ENCODE measurements around the gene FOXR1.

FOXR1 gene

GRCh38 chr11:118930094-118930712, 41.4 kb upstream of the FOXR1 start:
- peak overlapping the region; percentile 70 for H3K27ac ChIP-seq (replicated peaks; ENCODE audit: low read length)
- H3K27me3 ChIP-seq (ENCODE audit: control insufficient read depth in 3 of 3, insufficient read depth in 3 of 3, low read depth in 1 of 3, low read length in 3 of 3) = peaks cover 0 to 8% (median 5%) of the 10 kb centered on the region in 3 experiments
- H3K4me2 ChIP-seq (ENCODE audit: insufficient read depth, low read length, poor library complexity, severe bottlenecking) = peak overlapping the region; percentile 95
- H2BK120ac ChIP-seq (ENCODE audit: low read depth, low read length) = no peak overlapping the region
- peak overlapping the region; percentile 91 for H3K18ac ChIP-seq (ENCODE audit: low read length)
- DNase-seq (ENCODE audit: low spot score) = no peak
- WGBS, 2 donors (ENCODE audit: extremely low coverage in 2 of 2, insufficient read length in 2 of 2, insufficient replicate concordance in 1 of 2) = no CpG with 5 or more reads among the region's 20 CpGs
- no peak overlapping the region for H3K4ac ChIP-seq (ENCODE audit: low read length)
- H3K9ac ChIP-seq (ENCODE audit: low read depth, low read length, poor library complexity) = peak overlapping the region; percentile 78
- H3K4me3 ChIP-seq (ENCODE audit: low read length in 2 of 2) = peak overlapping the region; percentile 60 to 80
- peak overlapping the region; percentile 84 for H2BK5ac ChIP-seq (ENCODE audit: low read length)
- no peaks in the 10 kb centered on the region for H3K9me3 ChIP-seq (replicated peaks in 1 of 2; ENCODE audit: control insufficient read depth in 2 of 2, insufficient read depth in 1 of 2, low read depth in 1 of 2, low read length in 2 of 2)
- H4K91ac ChIP-seq (ENCODE audit: low read depth, low read length, poor library complexity) = no peak overlapping the region
- H2BK15ac ChIP-seq (ENCODE audit: low read length) = peak overlapping the region; percentile 95
- no peak overlapping the region for H3K14ac ChIP-seq (ENCODE audit: low read length)
- peaks cover 16 to 23% of the 10 kb centered on the region in 2 donors for H3K4me1 ChIP-seq (ENCODE audit: control insufficient read depth in 2 of 2, insufficient read depth in 1 of 2, low read depth in 1 of 2, low read length in 2 of 2)
- peak overlapping the region; percentile 12 for H3K23ac ChIP-seq (ENCODE audit: low read depth, low read length, poor library complexity)
- H4K8ac ChIP-seq (ENCODE audit: low read depth, low read length) = no peak overlapping the region
- no peaks in the 10 kb centered on the region for H3K36me3 ChIP-seq (replicated peaks in 1 of 2; ENCODE audit: control insufficient read depth in 2 of 2, insufficient read depth in 2 of 2, low read length in 2 of 2)
- peak overlapping the region; percentile 93 for H2AFZ ChIP-seq (ENCODE audit: low read length)
- no peak overlapping the region for H2BK12ac ChIP-seq (ENCODE audit: low read length)
- H2AK5ac ChIP-seq (ENCODE audit: low read depth, low read length) = peak overlapping the region; percentile 20
- H3K79me1 ChIP-seq (ENCODE audit: low read depth, low read length) = peaks cover under 1% of the 10 kb centered on the region

- Histone ChIP-seq H4K91ac (ENCODE audit: low read depth, low read length, poor library complexity) (no peak overlapping the region), H3K4me1 (ENCODE audit: control insufficient read depth in 2 of 2, insufficient read depth in 1 of 2, low read depth in 1 of 2, low read length in 2 of 2) (peaks cover 12 to 18% of the 10 kb centered on the region in 2 donors), H3K23ac (ENCODE audit: low read depth, low read length, poor library complexity) (no peak overlapping the region), H2AFZ (ENCODE audit: low read length) (no peak overlapping the region), H3K79me1 (ENCODE audit: low read depth, low read length) (no peaks in the 10 kb centered on the region), H3K9me3 (replicated peaks in 1 of 2; ENCODE audit: control insufficient read depth in 2 of 2, insufficient read depth in 1 of 2, low read depth in 1 of 2, low read length in 2 of 2) (no peaks in the 10 kb centered on the region), H2BK5ac (ENCODE audit: low read length) (no peak overlapping the region), H4K8ac (ENCODE audit: low read depth, low read length) (no peak overlapping the region), H2BK120ac (ENCODE audit: low read depth, low read length) (no peak overlapping the region), H3K36me3 (replicated peaks in 1 of 2; ENCODE audit: control insufficient read depth in 2 of 2, insufficient read depth in 2 of 2, low read length in 2 of 2) (no peaks in the 10 kb centered on the region), H3K27ac (replicated peaks; ENCODE audit: low read length) (no peak overlapping the region), H3K4me3 (ENCODE audit: low read length in 2 of 2) (no peak overlapping the region), H3K18ac (ENCODE audit: low read length) (no peak overlapping the region), H3K27me3 (ENCODE audit: control insufficient read depth in 3 of 3, insufficient read depth in 3 of 3, low read depth in 1 of 3, low read length in 3 of 3) (peaks cover 0 to 8% (median 5%) of the 10 kb centered on the region in 3 experiments), H3K9ac (ENCODE audit: low read depth, low read length, poor library complexity) (no peak overlapping the region), H2BK12ac (ENCODE audit: low read length) (no peak overlapping the region), H3K4ac (ENCODE audit: low read length) (no peak overlapping the region), H3K14ac (ENCODE audit: low read length) (no peak overlapping the region), H2BK15ac (ENCODE audit: low read length) (no peak overlapping the region), H2AK5ac (ENCODE audit: low read depth, low read length) (no peak overlapping the region), H3K4me2 (ENCODE audit: insufficient read depth, low read length, poor library complexity, severe bottlenecking) (no peak overlapping the region)
- no peak for DNase-seq (ENCODE audit: low spot score)
Observed at GRCh38 chr11:118931571-118931970, 40.0 kb upstream of the FOXR1 start.

GRCh38 chr11:118933486-118933885, 38.1 kb upstream of the FOXR1 start:
- no peak overlapping the region for H2BK15ac ChIP-seq (ENCODE audit: low read length)
- H2AK5ac ChIP-seq (ENCODE audit: low read depth, low read length) = peak overlapping the region; percentile 70
- H2AFZ ChIP-seq (ENCODE audit: low read length) = no peak overlapping the region
- WGBS, 2 donors (ENCODE audit: extremely low coverage in 2 of 2, insufficient read length in 2 of 2, insufficient replicate concordance in 1 of 2) = no CpG with 5 or more reads among the region's 4 CpGs
- no peak overlapping the region for H2BK120ac ChIP-seq (ENCODE audit: low read depth, low read length)
- no peak overlapping the region for H2BK5ac ChIP-seq (ENCODE audit: low read length)
- no peak overlapping the region for H4K8ac ChIP-seq (ENCODE audit: low read depth, low read length)
- no peak overlapping the region for H3K9ac ChIP-seq (ENCODE audit: low read depth, low read length, poor library complexity)
- H3K36me3 ChIP-seq (replicated peaks in 1 of 2; ENCODE audit: control insufficient read depth in 2 of 2, insufficient read depth in 2 of 2, low read length in 2 of 2) = no peaks in the 10 kb centered on the region
- H3K23ac ChIP-seq (ENCODE audit: low read depth, low read length, poor library complexity) = no peak overlapping the region
- H3K27ac ChIP-seq (replicated peaks; ENCODE audit: low read length) = no peak overlapping the region
- H3K27me3 ChIP-seq (ENCODE audit: control insufficient read depth in 3 of 3, insufficient read depth in 3 of 3, low read depth in 1 of 3, low read length in 3 of 3) = peaks cover 0 to 8% (median 5%) of the 10 kb centered on the region in 3 experiments
- H3K14ac ChIP-seq (ENCODE audit: low read length) = no peak overlapping the region
- H3K4me2 ChIP-seq (ENCODE audit: insufficient read depth, low read length, poor library complexity, severe bottlenecking) = no peak overlapping the region
- no peaks in the 10 kb centered on the region for H3K79me1 ChIP-seq (ENCODE audit: low read depth, low read length)
- H3K4ac ChIP-seq (ENCODE audit: low read length) = no peak overlapping the region
- H3K9me3 ChIP-seq (replicated peaks in 1 of 2; ENCODE audit: control insufficient read depth in 2 of 2, insufficient read depth in 1 of 2, low read depth in 1 of 2, low read length in 2 of 2) = no peaks in the 10 kb centered on the region
- no peak overlapping the region for H3K4me3 ChIP-seq (ENCODE audit: low read length in 2 of 2)
- H3K4me1 ChIP-seq (ENCODE audit: control insufficient read depth in 2 of 2, insufficient read depth in 1 of 2, low read depth in 1 of 2, low read length in 2 of 2) = peaks cover 7 to 8% of the 10 kb centered on the region in 2 donors
- no peak overlapping the region for H3K18ac ChIP-seq (ENCODE audit: low read length)
- H4K91ac ChIP-seq (ENCODE audit: low read depth, low read length, poor library complexity) = no peak overlapping the region
- H2BK12ac ChIP-seq (ENCODE audit: low read length) = no peak overlapping the region
- no peak for DNase-seq (ENCODE audit: low spot score)

- no peak overlapping the region for H3K27ac ChIP-seq (replicated peaks; ENCODE audit: low read length)
- WGBS, 2 donors (ENCODE audit: extremely low coverage in 2 of 2, insufficient read length in 2 of 2, insufficient replicate concordance in 1 of 2) = no CpG with 5 or more reads among the region's 8 CpGs
- H2BK12ac ChIP-seq (ENCODE audit: low read length) = no peak overlapping the region
- H3K36me3 ChIP-seq (replicated peaks in 1 of 2; ENCODE audit: control insufficient read depth in 2 of 2, insufficient read depth in 2 of 2, low read length in 2 of 2) = no peaks in the 10 kb centered on the region
- no peak overlapping the region for H4K91ac ChIP-seq (ENCODE audit: low read depth, low read length, poor library complexity)
- no peak overlapping the region for H2BK15ac ChIP-seq (ENCODE audit: low read length)
- H4K8ac ChIP-seq (ENCODE audit: low read depth, low read length) = no peak overlapping the region
- H3K23ac ChIP-seq (ENCODE audit: low read depth, low read length, poor library complexity) = no peak overlapping the region
- H3K4me3 ChIP-seq (ENCODE audit: low read length in 2 of 2) = no peak overlapping the region
- H3K4me1 ChIP-seq (ENCODE audit: control insufficient read depth in 2 of 2, insufficient read depth in 1 of 2, low read depth in 1 of 2, low read length in 2 of 2) = peaks cover 17 to 20% of the 10 kb centered on the region in 2 donors
- no peak for DNase-seq (ENCODE audit: low spot score)
- no peak overlapping the region for H2AK5ac ChIP-seq (ENCODE audit: low read depth, low read length)
- H3K18ac ChIP-seq (ENCODE audit: low read length) = no peak overlapping the region
- H3K79me1 ChIP-seq (ENCODE audit: low read depth, low read length) = no peaks in the 10 kb centered on the region
- H3K9ac ChIP-seq (ENCODE audit: low read depth, low read length, poor library complexity) = no peak overlapping the region
- H2BK5ac ChIP-seq (ENCODE audit: low read length) = no peak overlapping the region
- no peaks in the 10 kb centered on the region for H3K9me3 ChIP-seq (replicated peaks in 1 of 2; ENCODE audit: control insufficient read depth in 2 of 2, insufficient read depth in 1 of 2, low read depth in 1 of 2, low read length in 2 of 2)
- no peak overlapping the region for H3K14ac ChIP-seq (ENCODE audit: low read length)
- no peak overlapping the region for H3K4ac ChIP-seq (ENCODE audit: low read length)
- H2AFZ ChIP-seq (ENCODE audit: low read length) = no peak overlapping the region
- H2BK120ac ChIP-seq (ENCODE audit: low read depth, low read length) = no peak overlapping the region
- peaks cover 0 to 8% (median 4%) of the 10 kb centered on the region in 3 experiments for H3K27me3 ChIP-seq (ENCODE audit: control insufficient read depth in 3 of 3, insufficient read depth in 3 of 3, low read depth in 1 of 3, low read length in 3 of 3)
- no peak overlapping the region for H3K4me2 ChIP-seq (ENCODE audit: insufficient read depth, low read length, poor library complexity, severe bottlenecking)
Observed at GRCh38 chr11:118935376-118935775, 36.2 kb upstream of the FOXR1 start.
